Fibroblast of skin of right biceps (primary cell): ENCODE results near the gene YIF1B.

Source experiments
- DNase-seq: peaks from one replicate; pipeline ENCODE4 v3.0.0-alpha.2; 2013

Gene YIF1B

DNA sequence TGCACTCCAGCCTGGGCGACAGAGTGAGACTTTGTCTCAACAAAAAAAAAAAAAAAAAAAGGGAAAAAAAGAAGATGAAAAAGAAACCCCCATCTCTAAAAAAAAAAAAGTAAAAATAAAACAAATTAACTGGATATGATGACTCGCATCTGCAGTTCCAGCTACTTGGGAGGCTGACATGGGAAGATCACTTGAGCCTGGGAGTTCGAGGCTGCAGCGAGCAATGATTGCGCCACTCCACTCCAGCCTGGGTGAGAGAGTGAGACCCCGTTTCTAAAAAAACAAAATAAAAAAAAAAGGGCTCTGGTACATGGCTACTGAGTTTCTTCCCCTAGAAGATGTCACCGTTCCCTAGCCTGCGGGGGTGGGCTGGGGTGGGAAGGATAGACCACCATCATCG, 17.5 kb upstream of the YIF1B start:
- DNase-seq: peak; percentile 6

DNA sequence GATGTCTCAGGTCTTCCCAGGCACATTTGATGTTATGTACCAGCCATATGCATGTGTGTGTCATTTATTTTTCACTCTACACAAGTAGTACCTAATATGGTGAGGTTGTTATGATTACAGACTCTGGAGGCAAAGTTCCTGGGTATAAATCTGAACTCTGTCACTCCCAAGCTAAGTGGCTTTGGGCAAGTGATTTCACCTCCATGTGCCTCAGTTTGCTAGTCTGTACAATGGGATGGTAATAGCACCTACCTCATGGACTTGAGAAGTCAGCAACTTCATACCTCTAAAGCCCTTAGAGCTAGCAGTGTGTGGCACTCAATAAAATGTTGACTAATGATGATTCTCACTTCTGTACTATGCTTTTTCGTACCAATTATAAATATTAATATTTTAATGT, 16.0 kb upstream of the YIF1B start:
- no peak for DNase-seq

DNA sequence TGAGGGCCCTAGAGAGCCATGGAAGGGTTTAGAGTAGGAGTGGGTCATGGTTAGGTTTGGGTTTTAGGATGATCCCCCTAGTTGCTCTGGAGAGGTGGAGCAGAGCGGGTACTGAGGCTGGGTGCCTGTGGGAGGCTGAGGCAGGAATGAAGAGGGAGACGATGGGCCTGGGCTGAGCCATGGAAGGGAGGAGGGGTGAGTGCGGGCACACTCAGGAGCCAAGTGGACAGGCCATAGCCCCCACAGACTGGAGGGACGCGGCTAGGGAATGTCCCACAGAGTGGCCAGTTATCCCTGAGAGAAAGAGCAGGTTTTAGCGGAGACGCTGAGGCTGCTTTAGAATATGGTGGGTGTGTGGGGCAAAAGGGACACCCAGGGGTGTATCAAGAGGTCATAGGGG, 13.9 kb upstream of the YIF1B start:
- no peak for DNase-seq

DNA sequence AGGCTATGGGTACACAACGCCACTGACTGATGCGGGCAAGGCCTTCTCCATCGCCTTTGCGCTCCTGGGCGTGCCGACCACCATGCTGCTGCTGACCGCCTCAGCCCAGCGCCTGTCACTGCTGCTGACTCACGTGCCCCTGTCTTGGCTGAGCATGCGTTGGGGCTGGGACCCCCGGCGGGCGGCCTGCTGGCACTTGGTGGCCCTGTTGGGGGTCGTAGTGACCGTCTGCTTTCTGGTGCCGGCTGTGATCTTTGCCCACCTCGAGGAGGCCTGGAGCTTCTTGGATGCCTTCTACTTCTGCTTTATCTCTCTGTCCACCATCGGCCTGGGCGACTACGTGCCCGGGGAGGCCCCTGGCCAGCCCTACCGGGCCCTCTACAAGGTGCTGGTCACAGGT, 10.8 kb upstream of the YIF1B start:
- DNase-seq: no peak

GRCh38 chr19:38324431-38324830, 8.7 kb upstream of the YIF1B start:
- no peak for DNase-seq

GRCh38 chr19:38323291-38323690, 7.5 kb upstream of the YIF1B start:
- no peak for DNase-seq

- no peak for DNase-seq
These were observed 6.0 kb upstream of the YIF1B start for GRCh38 chr19:38321646-38322196.

DNA sequence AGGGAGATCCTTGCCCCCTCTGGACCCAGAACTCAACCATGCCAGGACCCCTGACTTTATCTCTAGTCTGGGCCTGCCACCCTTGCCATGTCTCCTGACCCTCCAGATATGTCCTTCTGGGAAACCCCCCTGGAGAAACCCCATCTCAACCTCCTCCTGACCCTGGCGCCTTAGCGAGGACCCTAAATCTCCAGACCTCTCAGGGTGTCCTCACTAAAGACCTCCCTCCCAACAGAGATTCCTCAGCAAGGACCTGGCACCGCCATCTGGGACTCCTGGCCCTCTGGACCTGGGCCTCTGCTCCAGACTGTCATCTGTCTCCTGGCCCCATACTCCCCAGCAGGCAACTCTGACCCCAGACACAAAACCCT, 5.2 kb upstream of the YIF1B start:
- DNase-seq: no peak

GRCh38 chr19:38319421-38320258, 3.9 kb upstream of the YIF1B start, which contains the start of gene KCNK6:
KCNK6 (plus strand) TSS chr19:38319845; CDS start chr19:38319951, 106 bp downstream.
- no peak for DNase-seq

DNA sequence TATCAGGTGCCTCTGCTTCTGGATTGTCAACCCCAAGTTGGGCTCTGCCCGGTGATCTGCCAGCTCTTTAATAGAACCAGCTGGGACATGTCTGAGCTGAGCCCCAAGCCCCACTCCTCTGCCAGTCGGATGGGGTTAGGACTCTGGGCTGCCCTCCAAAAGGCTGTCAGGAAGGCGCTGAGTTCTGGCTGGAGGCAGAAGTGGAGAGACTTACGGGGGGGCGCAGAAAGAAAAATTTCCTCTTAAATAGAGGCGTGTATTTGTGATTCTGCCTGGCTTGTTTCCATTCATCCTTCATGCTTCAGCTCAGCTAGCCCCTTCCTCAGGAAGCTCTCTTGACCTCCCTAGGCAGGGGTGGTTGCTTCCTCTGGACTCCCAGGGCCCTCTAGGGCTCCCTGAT, 2.9 kb upstream of the YIF1B start:
- DNase-seq: no peak

GRCh38 chr19:38317104-38317612, 1.4 kb upstream of the YIF1B start:
- DNase-seq: no peak

GRCh38 chr19:38316477-38317067, 825 bp upstream of the YIF1B start:
- no peak for DNase-seq

DNA sequence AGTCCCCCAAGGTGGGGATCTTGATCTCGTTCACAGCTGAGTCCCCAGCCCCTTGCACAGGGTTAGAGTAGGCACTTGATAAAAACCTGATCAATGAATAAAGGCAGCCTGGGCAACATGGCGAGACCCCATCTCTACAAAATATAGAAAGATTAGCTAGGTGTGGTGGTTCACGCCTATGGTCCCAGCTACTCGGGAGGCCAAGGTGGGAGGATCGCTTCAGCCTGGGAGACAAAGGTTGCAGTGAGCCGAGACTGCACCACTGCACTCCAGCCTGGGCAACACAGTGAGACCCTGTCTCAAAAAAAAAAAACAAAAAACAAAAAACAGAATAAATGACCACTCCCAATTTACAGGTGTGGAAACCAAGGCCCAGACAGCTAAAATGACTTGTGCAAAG, 4.8 kb downstream of the YIF1B start:
- DNase-seq: no peak

DNA sequence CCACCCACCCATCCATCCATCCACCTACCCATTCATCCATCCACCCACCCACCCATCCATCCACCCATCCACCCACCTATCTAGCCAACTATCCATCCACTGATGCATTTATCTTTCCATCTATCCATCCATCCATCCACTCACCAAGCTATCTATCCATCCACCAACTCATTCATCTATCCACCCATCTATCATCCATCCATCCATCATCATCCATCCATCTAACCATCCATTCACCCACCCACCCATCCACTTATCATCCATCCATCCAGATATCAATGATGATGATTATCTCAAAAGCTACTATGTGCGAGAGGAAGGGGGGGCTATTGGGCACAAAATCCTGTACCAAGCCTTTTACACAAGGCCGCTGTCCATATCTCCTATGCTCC, 5.5 kb downstream of the YIF1B start:
- DNase-seq: no peak

DNA sequence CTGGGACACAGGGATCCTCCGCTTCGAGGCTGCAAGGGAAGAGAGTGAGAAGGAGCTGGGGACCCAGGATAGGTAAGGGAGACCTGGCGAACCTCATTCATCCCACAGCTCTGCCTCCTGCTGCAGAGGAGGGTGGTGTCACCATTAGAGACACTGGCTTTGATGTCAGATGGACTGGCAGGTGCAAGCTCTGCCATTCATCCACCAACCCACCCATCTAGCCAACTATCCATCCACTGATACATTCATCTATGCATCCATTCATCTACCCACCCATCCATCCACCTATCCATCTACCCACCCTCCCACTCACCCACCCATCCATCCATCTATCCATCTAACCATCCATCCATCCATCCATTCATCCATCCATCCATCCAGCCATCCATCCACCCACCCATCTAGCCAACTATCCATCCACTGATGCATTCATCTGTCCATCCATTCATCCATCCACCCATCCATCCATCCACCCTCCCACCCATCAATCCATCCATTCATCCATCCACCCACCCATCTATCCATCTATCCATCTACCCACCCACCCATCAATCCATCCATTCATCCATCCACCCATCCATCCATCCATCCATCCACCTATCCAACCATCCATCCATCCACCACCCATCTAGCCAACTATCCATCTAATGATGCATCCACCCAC, 6.0 kb downstream of the YIF1B start:
- no peak for DNase-seq

GRCh38 chr19:38308926-38309614, 6.7 kb downstream of the YIF1B start:
- no peak for DNase-seq

DNA sequence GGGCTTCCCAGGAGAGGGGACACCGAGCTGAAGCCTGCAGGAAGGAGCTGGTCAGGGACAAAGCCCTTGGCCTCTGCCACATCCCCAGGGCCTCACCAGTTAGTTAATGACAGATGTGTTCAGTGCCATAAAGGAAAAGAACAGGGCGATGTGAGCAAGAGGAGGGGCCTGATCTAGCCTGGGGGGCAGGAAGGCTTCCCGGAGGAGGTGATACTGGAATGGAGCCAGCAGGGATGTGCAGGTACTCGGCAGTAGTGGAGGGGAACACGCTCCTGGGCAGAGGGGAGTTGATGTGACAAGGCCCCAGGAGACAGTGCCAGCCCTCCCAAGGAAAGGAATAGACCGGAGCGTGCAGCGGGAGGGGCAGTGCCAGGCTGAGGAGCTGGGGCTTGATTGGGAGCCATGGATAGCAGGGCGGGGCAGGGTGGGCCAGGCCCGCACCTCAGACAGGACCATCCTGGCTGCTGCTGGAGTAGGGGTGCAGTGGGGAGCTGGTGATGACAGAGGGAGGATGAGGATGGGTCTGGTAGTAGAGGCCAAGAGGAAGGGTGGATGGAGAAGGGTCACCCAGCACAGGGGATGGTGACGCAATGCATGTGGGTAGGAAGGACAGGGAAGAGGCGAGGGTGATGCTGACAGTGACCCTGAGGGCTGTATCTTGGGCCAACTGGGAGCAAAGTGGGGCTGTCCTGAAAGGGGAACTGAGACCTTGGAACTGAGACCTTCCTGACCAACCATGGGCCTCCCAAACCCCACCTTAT, 7.6 kb downstream of the YIF1B start:
- no peak for DNase-seq

DNA sequence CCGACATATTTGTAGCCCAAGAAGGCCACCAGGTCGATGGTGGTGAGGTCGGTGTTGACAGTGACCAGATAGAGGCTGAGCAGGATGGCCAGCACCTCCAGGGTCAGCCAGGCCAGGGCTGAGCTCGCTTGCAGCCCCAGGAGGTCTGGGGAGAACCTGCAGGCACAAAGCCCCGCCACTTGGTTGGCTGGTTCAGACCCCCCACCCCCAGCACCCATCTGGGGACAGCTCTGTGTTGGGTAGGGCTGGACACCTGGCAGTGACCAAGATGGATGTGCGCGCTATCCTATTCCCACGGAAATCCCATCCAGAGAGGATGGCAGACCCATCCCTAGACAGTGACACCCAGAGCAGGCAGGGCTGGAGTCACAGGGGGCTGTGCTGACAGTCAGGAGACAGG, 8.2 kb downstream of the YIF1B start:
- no peak for DNase-seq

DNA sequence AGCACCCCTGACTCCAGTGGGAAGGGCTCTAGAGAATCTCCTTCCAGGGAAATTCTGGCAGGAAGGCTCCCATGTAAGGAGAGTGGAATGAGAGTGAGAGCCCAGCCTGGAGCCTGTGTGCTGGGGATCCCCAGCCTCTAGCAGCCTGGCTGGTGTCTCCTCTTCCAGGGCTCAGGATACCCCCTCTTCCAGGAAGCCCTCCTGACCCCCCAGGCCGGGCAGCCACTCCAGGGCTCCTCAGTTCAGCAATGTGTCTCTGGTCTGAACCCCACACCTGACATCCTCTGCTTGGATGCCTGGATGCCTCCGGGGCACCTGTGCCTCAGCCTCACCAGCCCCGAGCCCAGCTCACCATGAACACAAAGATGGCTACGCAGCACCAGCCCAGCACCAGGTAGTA, 8.7 kb downstream of the YIF1B start:
- DNase-seq: no peak

DNA sequence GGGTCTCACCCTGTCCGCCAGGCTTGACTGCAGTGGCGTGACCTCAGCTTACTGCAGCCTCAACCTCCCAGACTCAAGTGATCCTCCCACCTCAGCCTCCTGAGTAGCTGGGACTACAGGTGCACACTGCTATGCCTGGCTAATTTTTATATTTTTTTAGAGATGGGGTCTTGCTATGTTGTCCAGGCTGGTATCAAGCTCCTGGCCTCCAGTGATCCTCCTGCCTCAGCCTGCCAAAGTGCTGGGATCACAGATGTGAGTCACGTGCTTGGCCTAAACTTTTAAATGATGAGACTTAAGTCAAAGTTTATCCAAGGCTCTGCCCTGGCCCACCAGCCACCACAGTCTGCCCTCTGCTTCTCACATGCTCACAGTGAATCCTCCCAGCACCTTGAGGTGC, 9.5 kb downstream of the YIF1B start:
- no peak for DNase-seq

- DNase-seq: no peak
These were observed 10.8 kb downstream of the YIF1B start for GRCh38 chr19:38304866-38305429.

- DNase-seq: no peak
These were observed 11.3 kb downstream of the YIF1B start for GRCh38 chr19:38304352-38304865.
